Panc1 (cell line): ENCODE measurements around the gene FTCDNL1. TPM values are rescaled to one million over a fixed set of nuclear protein-coding genes. Genes with fewer than 3 reads are reported as not detected.

ENCODE experiments used
- ATAC-seq: fragments of 200-7000 bp; cut with Tn5 transposase; 2 replicates; pipeline ENCODE4 v1.9.1; 2020; ENCODE audit warnings: mild to moderate bottlenecking, moderate library complexity
- BruUV-seq: library from RNA; stranded (reverse); fragments of 400-500 nt; replicated peaks from 2 replicates; lab custom pipeline; 2021; lab: Mats Ljungman, UMichigan
- CTCF ChIA-PET: fragments of 300-600 bp; sonication (Branson Sonifier 250); formaldehyde crosslinking; loops from one replicate; lab custom pipeline; 2022; ENCODE audit warnings: antibody characterized with exemption; lab: Charles Lee
- POLR2A ChIA-PET: fragments of 300-600 bp; sonication (Branson Sonifier 250); formaldehyde crosslinking; loops from one replicate; lab custom pipeline; 2022; ENCODE audit warnings: antibody characterized with exemption; lab: Charles Lee
- DNase-seq: peaks from one replicate; pipeline ENCODE4 v3.0.0-alpha.2; 2010; ENCODE audit warnings: low read depth, low spot score
- H3K27ac ChIP-seq: 2 replicates; pipeline ENCODE4 v1.5.1; 2011; ENCODE audit warnings: mild to moderate bottlenecking, low read length, inconsistent platforms
- H3K27me3 ChIP-seq: fragments of 200-500 bp; sonication (Bioruptor generic); 2 replicates; pipeline ENCODE4 v1.6.0; 2014; ENCODE audit warnings: low read length, inconsistent platforms; ENCODE audit not compliant: control insufficient read depth, insufficient read depth
- H3K36me3 ChIP-seq: fragments of 200-500 bp; sonication (Bioruptor generic); 2 replicates; pipeline ENCODE4 v1.5.1; 2014; ENCODE audit warnings: inconsistent platforms, mild to moderate bottlenecking, low read length, moderate library complexity; ENCODE audit not compliant: control insufficient read depth, insufficient read depth
- H3K4me1 ChIP-seq: 2 replicates; pipeline ENCODE4 v1.5.1; 2011; ENCODE audit warnings: inconsistent platforms, mild to moderate bottlenecking, low read length, moderate library complexity; ENCODE audit not compliant: control insufficient read depth, insufficient read depth
- H3K4me3 ChIP-seq, 2 experiments: 2 replicates each; pipeline ENCODE4 v1.5.1; 2011 to 2012; ENCODE audit warnings: low read depth in 2 of 2, low read length in 2 of 2, mild to moderate bottlenecking in 2 of 2, inconsistent platforms in 1 of 2, moderate library complexity in 1 of 2
- H3K9me3 ChIP-seq: fragments of 200-500 bp; sonication (Bioruptor generic); 2 replicates; pipeline ENCODE4 v1.5.1; 2014; ENCODE audit warnings: low read depth, mild to moderate bottlenecking, inconsistent platforms, low read length, moderate library complexity; ENCODE audit not compliant: control insufficient read depth, insufficient read depth
- POLR2AphosphoS5 ChIP-seq: IDR thresholded peaks from 2 replicates; pipeline ENCODE4 v1.6.1; 2012; ENCODE audit warnings: mild to moderate bottlenecking, low read depth, low read length, moderate library complexity
- SIN3A ChIP-seq: IDR thresholded peaks from 2 replicates; pipeline ENCODE4 v1.6.1; 2012; ENCODE audit warnings: low read depth, mild to moderate bottlenecking, low read length, moderate library complexity, borderline replicate concordance; ENCODE audit not compliant: insufficient read depth
- TCF7L2 ChIP-seq: IDR thresholded peaks from 2 replicates; pipeline ENCODE4 v1.6.1; 2011; ENCODE audit warnings: mild to moderate bottlenecking, low read depth, low read length, inconsistent platforms
- in situ Hi-C: cut with HindIII; loops from 2 replicates; pipeline ENCODE4 v1.10.0; 2016; ENCODE audit warnings: low sequenced_read_pairs, low pct_unique_long_range_greater_than_20kb
- intact Hi-C: fragments of 100-400 bp; cut with micrococcal nuclease; formaldehyde crosslinking; loops from one replicate; pipeline ENCODE4 v1.10.0; 2022; ENCODE audit not compliant: unreplicated experiment
- total RNA-seq: library from RNA; stranded (reverse); gene quantifications from one replicate; pipeline ENCODE4 v1.2.1, GENCODE V29; 2021; ENCODE audit not compliant: unreplicated experiment
- TF ChIP-seq, protein P1 (sequence below): fragments of 450-650 bp; IDR thresholded peaks from 2 replicates; pipeline ENCODE4 v1.5.1; 2017; ENCODE audit warnings: mild to moderate bottlenecking
- TF ChIP-seq, protein P2 (sequence below), 2 experiments: IDR thresholded peaks; 2 replicates each; pipeline ENCODE4 v1.6.1; 2011 to 2012; ENCODE audit warnings: low read depth in 2 of 2, control low read depth in 1 of 2, low read length in 1 of 2, mild to moderate bottlenecking in 1 of 2, moderate library complexity in 1 of 2; ENCODE audit not compliant: insufficient read depth in 1 of 2

The FTCDNL1 gene
- total RNA-seq, 1 experiment from 2014 or later: 2.8 TPM

GRCh38 chr2:199772035-199772976 is 78.7 kb downstream of the FTCDNL1 start:
- no peak overlapping the region for H3K4me3 ChIP-seq
- H3K4me1 ChIP-seq: no peaks in the 10 kb centered on the region
- no peaks in the 10 kb centered on the region for H3K9me3 ChIP-seq
- TF ChIP-seq POLR2AphosphoS5 (no peak), SIN3A (no peak), TCF7L2 (no peak)
- TF ChIP-seq, protein P1, sequence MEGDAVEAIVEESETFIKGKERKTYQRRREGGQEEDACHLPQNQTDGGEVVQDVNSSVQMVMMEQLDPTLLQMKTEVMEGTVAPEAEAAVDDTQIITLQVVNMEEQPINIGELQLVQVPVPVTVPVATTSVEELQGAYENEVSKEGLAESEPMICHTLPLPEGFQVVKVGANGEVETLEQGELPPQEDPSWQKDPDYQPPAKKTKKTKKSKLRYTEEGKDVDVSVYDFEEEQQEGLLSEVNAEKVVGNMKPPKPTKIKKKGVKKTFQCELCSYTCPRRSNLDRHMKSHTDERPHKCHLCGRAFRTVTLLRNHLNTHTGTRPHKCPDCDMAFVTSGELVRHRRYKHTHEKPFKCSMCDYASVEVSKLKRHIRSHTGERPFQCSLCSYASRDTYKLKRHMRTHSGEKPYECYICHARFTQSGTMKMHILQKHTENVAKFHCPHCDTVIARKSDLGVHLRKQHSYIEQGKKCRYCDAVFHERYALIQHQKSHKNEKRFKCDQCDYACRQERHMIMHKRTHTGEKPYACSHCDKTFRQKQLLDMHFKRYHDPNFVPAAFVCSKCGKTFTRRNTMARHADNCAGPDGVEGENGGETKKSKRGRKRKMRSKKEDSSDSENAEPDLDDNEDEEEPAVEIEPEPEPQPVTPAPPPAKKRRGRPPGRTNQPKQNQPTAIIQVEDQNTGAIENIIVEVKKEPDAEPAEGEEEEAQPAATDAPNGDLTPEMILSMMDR: no peak
- TF ChIP-seq, protein P2, sequence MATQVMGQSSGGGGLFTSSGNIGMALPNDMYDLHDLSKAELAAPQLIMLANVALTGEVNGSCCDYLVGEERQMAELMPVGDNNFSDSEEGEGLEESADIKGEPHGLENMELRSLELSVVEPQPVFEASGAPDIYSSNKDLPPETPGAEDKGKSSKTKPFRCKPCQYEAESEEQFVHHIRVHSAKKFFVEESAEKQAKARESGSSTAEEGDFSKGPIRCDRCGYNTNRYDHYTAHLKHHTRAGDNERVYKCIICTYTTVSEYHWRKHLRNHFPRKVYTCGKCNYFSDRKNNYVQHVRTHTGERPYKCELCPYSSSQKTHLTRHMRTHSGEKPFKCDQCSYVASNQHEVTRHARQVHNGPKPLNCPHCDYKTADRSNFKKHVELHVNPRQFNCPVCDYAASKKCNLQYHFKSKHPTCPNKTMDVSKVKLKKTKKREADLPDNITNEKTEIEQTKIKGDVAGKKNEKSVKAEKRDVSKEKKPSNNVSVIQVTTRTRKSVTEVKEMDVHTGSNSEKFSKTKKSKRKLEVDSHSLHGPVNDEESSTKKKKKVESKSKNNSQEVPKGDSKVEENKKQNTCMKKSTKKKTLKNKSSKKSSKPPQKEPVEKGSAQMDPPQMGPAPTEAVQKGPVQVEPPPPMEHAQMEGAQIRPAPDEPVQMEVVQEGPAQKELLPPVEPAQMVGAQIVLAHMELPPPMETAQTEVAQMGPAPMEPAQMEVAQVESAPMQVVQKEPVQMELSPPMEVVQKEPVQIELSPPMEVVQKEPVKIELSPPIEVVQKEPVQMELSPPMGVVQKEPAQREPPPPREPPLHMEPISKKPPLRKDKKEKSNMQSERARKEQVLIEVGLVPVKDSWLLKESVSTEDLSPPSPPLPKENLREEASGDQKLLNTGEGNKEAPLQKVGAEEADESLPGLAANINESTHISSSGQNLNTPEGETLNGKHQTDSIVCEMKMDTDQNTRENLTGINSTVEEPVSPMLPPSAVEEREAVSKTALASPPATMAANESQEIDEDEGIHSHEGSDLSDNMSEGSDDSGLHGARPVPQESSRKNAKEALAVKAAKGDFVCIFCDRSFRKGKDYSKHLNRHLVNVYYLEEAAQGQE (IDR thresholded peaks at IDR 0.05; ENCODE audit: insufficient read depth in 1 of 2, low read depth in 2 of 2, low read length in 1 of 2): no peak
- no peak for ATAC-seq
- ChIA-PET POLR2A (no interaction called here), CTCF (no interaction called here)
- no TSS peak for BruUV-seq
- H3K27ac ChIP-seq: no peak overlapping the region
- H3K27me3 ChIP-seq: peaks cover 5% of the 10 kb centered on the region; the same call in 1 of the 2 replicates
- DNase-seq: no peak
- intact Hi-C loops (no loop called here), in situ Hi-C loops (no loop called here)
- no peaks in the 10 kb centered on the region for H3K36me3 ChIP-seq

- ATAC-seq: no peak
- no TSS peak for BruUV-seq
Observed at GRCh38 chr2:199770716-199771115, 80.3 kb downstream of the FTCDNL1 start.

More at GRCh38 chr2:199770716-199771115, 80.3 kb downstream of the FTCDNL1 start:
- ChIA-PET CTCF (no interaction called here), POLR2A (no interaction called here)
- DNase-seq: no peak
- H3K27ac ChIP-seq: no peak overlapping the region
- peaks cover 5% of the 10 kb centered on the region; the same call in 1 of the 2 replicates for H3K27me3 ChIP-seq
- no peaks in the 10 kb centered on the region for H3K9me3 ChIP-seq
- intact Hi-C loops: no loop called here
- no peak for TF ChIP-seq TCF7L2
- TF ChIP-seq, protein P2 (IDR thresholded peaks at IDR 0.05; ENCODE audit: insufficient read depth in 1 of 2, low read depth in 2 of 2, low read length in 1 of 2): no peak
- no peak for TF ChIP-seq POLR2AphosphoS5
- TF ChIP-seq, protein P1: no peak
- H3K4me1 ChIP-seq: no peaks in the 10 kb centered on the region
- in situ Hi-C loops: no loop called here
- H3K4me3 ChIP-seq: no peak overlapping the region
- H3K36me3 ChIP-seq: no peaks in the 10 kb centered on the region
